Fibroblast of mammary gland (primary cell): Measurements from ENCODE around the gene NOP9.
A peak's percentile ranks its signal among the peaks of the same experiment; 100 is the strongest.

Experiments used
- DNase-seq: peaks from one replicate; pipeline ENCODE4 v3.0.0-alpha.2; 2010; ENCODE audit warnings: low read depth
- H3K4me3 ChIP-seq: 2 replicates; pipeline ENCODE4 v1.5.1; 2011; ENCODE audit warnings: low read depth, mild to moderate bottlenecking, low read length, moderate library complexity; ENCODE audit not compliant: control insufficient read depth
- TF ChIP-seq, protein P1 (sequence below): conservative IDR thresholded peaks from 2 replicates; pipeline ENCODE4 v1.5.1; 2011; ENCODE audit warnings: low read depth, low read length, inconsistent platforms; ENCODE audit not compliant: control insufficient read depth, insufficient read depth

Gene NOP9

GRCh38 chr14:24313913-24314312, 14.3 kb downstream of the NOP9 start:
- DNase-seq = no peak
- TF ChIP-seq, protein P1, sequence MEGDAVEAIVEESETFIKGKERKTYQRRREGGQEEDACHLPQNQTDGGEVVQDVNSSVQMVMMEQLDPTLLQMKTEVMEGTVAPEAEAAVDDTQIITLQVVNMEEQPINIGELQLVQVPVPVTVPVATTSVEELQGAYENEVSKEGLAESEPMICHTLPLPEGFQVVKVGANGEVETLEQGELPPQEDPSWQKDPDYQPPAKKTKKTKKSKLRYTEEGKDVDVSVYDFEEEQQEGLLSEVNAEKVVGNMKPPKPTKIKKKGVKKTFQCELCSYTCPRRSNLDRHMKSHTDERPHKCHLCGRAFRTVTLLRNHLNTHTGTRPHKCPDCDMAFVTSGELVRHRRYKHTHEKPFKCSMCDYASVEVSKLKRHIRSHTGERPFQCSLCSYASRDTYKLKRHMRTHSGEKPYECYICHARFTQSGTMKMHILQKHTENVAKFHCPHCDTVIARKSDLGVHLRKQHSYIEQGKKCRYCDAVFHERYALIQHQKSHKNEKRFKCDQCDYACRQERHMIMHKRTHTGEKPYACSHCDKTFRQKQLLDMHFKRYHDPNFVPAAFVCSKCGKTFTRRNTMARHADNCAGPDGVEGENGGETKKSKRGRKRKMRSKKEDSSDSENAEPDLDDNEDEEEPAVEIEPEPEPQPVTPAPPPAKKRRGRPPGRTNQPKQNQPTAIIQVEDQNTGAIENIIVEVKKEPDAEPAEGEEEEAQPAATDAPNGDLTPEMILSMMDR = no peak
- H3K4me3 ChIP-seq = no peak overlapping the region

- TF ChIP-seq, protein P1 = no peak
- no peak overlapping the region for H3K4me3 ChIP-seq
- DNase-seq = no peak
Measured at GRCh38 chr14:24314377-24315193, 14.9 kb downstream of the NOP9 start.

DNA sequence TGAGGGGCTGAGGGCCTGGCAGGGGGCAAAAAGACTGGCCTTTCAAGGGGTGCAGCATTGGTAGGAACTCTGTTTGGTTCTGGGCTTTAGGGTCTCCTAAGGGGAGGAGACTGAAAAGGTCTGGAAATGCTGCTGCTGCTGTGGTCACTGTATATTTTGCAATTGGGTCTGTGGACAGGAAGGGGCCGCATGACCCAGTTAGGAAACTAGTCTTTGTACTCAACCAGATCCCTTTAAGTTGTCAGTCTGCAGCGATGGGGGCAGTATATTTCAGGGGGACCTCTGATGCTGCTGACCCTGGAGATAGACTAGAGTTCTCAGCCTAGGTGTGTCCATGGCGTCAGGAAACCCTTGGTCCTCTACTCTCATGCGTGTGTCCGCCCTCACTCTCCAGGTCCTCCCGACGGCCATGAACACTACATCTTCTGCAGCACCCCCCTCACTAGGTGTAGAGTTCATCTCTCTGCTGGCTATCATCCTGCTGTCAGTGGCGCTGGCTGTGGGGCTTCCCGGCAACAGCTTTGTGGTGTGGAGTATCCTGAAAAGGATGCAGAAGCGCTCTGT, 15.7 kb downstream of the NOP9 start:
- TF ChIP-seq, protein P1 = no peak
- DNase-seq = no peak
- H3K4me3 ChIP-seq = no peak overlapping the region

DNA sequence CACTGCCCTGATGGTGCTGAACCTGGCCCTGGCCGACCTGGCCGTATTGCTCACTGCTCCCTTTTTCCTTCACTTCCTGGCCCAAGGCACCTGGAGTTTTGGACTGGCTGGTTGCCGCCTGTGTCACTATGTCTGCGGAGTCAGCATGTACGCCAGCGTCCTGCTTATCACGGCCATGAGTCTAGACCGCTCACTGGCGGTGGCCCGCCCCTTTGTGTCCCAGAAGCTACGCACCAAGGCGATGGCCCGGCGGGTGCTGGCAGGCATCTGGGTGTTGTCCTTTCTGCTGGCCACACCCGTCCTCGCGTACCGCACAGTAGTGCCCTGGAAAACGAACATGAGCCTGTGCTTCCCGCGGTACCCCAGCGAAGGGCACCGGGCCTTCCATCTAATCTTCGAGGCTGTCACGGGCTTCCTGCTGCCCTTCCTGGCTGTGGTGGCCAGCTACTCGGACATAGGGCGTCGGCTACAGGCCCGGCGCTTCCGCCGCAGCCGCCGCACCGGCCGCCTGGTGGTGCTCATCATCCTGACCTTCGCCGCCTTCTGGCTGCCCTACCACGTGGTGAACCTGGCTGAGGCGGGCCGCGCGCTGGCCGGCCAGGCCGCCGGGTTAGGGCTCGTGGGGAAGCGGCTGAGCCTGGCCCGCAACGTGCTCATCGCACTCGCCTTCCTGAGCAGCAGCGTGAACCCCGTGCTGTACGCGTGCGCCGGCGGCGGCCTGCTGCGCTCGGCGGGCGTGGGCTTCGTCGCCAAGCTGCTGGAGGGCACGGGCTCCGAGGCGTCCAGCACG, 16.4 kb downstream of the NOP9 start:
- no peak overlapping the region for H3K4me3 ChIP-seq
- peak; percentile 19 for DNase-seq
- TF ChIP-seq, protein P1 = no peak

- TF ChIP-seq, protein P1 = no peak
- H3K4me3 ChIP-seq = no peak overlapping the region
- no peak for DNase-seq
Measured at GRCh38 chr14:24316597-24316950, 16.9 kb downstream of the NOP9 start.

GRCh38 chr14:24317141-24317928, 17.7 kb downstream of the NOP9 start:
- peak; percentile 61 for DNase-seq
- TF ChIP-seq, protein P1 = no peak

More at GRCh38 chr14:24317141-24317928, 17.7 kb downstream of the NOP9 start:
- no peak overlapping the region for H3K4me3 ChIP-seq
